ENCODE data around the gene SFTPA1.
"Not testable (repeated sequence)": the region's sequence is repeated elsewhere in the genome, so short reads cannot be mapped to it uniquely, and the experiment has no call there.

The SFTPA1 gene

DNA sequence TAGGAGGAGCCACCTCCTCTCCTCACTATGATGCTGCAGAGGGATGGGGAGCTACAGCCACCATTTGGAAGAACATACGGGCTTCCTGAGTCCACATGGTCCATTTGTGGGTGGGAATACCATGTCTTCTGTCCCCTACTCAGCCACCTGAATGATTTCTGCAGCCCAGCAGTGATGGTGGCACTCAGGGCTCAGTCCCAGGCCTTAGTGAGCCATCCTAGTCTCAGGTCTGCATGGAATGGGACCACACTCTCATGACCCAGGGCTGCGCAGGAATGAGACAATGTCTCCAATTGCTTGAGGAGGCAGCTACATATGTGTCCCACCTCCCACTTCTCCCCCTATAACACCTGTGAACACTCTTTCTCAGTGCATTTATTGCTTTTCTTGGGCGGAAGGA lies 4.8 kb downstream of the SFTPA1 start:
- TF ChIP-seq, protein P1, sequence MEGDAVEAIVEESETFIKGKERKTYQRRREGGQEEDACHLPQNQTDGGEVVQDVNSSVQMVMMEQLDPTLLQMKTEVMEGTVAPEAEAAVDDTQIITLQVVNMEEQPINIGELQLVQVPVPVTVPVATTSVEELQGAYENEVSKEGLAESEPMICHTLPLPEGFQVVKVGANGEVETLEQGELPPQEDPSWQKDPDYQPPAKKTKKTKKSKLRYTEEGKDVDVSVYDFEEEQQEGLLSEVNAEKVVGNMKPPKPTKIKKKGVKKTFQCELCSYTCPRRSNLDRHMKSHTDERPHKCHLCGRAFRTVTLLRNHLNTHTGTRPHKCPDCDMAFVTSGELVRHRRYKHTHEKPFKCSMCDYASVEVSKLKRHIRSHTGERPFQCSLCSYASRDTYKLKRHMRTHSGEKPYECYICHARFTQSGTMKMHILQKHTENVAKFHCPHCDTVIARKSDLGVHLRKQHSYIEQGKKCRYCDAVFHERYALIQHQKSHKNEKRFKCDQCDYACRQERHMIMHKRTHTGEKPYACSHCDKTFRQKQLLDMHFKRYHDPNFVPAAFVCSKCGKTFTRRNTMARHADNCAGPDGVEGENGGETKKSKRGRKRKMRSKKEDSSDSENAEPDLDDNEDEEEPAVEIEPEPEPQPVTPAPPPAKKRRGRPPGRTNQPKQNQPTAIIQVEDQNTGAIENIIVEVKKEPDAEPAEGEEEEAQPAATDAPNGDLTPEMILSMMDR (IDR thresholded peaks at IDR 0.05; ENCODE audit: insufficient read depth, low read depth, low read length, missing control alignments): no peak
- DNase-seq (ENCODE audit: low read depth): no peak
- no peak overlapping the region for H3K4me3 ChIP-seq (ENCODE audit: low read depth, low read length)

DNA sequence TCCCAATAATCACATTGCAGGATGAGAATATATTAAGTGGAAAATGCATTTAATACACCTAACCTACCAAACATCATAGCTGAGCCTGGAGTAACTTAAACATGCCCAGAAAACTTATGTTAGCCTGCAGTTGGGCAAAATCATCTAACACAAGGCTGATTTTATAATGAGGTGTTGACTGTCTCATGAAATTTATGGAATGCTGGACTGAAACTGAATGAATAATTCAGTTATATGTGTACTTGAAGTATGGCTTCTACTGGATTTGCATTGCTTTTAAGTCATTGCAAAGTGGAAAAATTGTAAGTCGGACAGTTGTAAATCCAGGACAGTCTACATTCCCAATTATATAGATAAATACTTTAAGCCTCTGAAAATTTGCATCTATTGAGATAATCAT lies 5.4 kb downstream of the SFTPA1 start:
- no peak for DNase-seq (ENCODE audit: low read depth)
- TF ChIP-seq, protein P1 (IDR thresholded peaks at IDR 0.05; ENCODE audit: insufficient read depth, low read depth, low read length, missing control alignments): no peak
- no peak overlapping the region for H3K4me3 ChIP-seq (ENCODE audit: low read depth, low read length)

DNA sequence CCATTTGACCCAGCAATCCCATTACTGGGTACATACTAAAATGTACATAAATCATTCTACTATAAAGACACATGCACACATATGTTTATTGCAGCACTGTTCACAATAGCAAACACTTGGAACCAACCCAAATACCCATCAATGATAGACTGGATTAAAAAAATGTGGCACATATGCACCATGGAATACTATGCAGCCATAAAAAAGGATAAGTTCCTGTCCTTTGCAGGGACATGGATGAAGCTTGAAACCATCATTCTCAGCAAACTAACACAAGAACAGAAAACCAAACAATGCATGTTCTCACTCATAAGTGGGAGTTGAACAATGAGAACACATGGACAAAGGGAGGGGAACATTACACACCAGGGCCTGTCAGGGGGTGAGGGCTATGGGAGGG lies 12.9 kb downstream of the SFTPA1 start:
- DNase-seq (ENCODE audit: low read depth): not testable (repeated sequence)

DNA sequence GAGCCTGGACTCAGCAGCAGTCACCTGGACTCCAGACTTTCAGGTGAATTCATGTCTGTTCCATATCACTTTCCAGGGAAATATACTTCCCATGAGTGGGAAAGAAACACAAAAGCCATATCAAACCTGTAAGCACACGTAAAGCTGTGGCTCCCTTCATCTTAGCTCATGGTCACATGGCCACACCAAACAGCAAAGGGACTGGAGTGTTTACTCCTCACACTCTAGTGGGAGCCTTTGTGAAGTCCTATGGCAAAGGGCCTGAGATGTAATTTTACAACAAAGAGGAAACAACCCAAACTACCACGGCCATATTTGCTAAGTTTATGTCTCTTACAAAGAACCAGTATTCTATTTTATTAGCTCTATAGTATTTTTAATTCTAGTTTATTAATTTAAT lies 16.3 kb downstream of the SFTPA1 start:
- H3K4me3 ChIP-seq (ENCODE audit: low read depth, low read length): no peak overlapping the region
- DNase-seq (ENCODE audit: low read depth): no peak
- TF ChIP-seq, protein P1 (IDR thresholded peaks at IDR 0.05; ENCODE audit: insufficient read depth, low read depth, low read length, missing control alignments): no peak

More for the DNA sequence above, 12.9 kb downstream of the SFTPA1 start:
- H3K4me3 ChIP-seq (ENCODE audit: low read depth, low read length): not testable (repeated sequence)

DNA sequence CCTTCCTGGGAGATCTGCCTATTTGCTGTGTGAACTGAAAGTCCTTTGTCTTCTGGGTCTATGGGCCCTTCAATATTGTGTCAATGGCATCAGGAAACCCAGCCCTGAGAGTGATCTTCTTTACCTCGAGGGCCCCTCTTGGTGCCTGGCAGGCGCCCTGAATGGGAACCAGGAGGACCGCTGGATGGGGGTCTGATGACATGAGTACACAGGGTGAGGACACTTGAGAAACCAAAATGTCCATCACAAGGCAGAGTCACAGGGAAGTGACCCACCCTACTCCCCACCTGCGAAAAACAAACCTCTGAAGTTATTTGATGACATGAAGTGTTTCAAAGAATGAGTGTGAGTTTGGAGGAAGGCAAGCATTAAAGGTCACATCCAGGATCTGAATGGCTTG lies 17.3 kb downstream of the SFTPA1 start:
- no peak overlapping the region for H3K4me3 ChIP-seq (ENCODE audit: low read depth, low read length)
- TF ChIP-seq, protein P1 (IDR thresholded peaks at IDR 0.05; ENCODE audit: insufficient read depth, low read depth, low read length, missing control alignments): no peak
- no peak for DNase-seq (ENCODE audit: low read depth)

DNA sequence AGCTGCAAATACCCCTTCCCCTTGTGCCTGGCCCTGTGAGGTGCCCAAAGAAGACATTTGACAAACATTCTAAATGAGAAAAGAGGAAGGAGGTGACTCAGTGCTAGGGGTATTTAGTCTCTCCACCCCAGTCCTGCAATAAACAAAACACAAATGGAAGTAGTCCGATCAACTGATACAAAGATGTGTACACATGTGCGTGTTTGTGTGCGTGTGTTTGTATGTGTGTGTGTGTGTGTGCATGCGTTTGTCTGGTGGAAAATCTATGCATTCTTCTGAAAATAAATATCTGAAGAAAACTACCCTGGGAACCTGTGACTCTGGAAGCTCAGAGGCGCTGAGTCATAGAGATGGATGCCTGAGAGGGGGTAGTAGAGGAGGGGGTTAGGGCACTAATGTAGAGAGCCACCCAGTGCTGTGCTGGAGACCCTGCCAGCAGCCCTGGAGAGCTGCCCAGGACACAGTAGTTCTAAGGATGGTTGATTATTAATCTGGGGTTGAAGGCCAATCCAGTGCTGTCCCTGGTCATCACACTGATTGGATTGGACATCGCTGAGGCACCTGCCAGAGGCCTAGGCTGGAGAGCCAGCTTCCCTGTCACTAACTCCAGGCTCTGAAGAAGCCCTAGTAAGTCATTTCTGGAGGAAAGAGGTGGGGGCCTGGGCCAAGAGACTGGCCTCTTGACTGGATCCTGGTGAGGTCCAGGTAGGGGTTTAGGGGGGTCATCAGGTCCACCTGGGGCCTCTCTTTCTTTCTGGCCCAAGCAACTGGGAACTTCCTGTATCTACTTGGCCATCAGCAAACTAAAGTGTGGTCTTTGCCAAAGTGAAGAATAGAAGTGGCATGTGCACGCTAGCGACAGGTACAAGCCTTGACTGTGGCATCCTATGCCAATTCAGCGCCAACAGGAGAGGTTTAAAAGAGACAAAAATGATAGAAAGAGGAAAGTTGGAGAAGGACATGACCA lies 18.5 kb downstream of the SFTPA1 start:
- TF ChIP-seq, protein P1 (IDR thresholded peaks at IDR 0.05; ENCODE audit: insufficient read depth, low read depth, low read length, missing control alignments): no peak
- DNase-seq (ENCODE audit: low read depth): no peak
- no peak overlapping the region for H3K4me3 ChIP-seq (ENCODE audit: low read depth, low read length)

DNA sequence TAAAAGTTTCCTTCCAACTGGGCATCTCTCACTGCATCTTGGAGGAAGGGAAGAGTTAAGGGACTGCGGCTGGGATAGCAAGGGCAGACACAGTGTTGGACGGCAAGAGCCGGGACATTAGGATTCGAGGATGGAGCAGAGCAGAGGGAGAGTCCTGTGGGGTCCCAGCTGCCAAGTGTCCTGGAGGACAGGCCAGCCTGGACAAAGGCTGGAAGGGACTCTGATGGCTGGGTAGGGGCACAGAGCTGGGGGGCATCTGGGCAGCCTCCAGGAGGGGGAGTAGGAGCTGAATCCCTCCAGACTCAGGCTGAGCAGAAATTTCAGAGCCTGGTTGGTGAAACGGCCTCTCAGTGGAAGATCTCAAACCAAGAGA lies 19.2 kb downstream of the SFTPA1 start:
- TF ChIP-seq, protein P1 (IDR thresholded peaks at IDR 0.05; ENCODE audit: insufficient read depth, low read depth, low read length, missing control alignments): no peak
- DNase-seq (ENCODE audit: low read depth): no peak
- H3K4me3 ChIP-seq (ENCODE audit: low read depth, low read length): no peak overlapping the region

DNA sequence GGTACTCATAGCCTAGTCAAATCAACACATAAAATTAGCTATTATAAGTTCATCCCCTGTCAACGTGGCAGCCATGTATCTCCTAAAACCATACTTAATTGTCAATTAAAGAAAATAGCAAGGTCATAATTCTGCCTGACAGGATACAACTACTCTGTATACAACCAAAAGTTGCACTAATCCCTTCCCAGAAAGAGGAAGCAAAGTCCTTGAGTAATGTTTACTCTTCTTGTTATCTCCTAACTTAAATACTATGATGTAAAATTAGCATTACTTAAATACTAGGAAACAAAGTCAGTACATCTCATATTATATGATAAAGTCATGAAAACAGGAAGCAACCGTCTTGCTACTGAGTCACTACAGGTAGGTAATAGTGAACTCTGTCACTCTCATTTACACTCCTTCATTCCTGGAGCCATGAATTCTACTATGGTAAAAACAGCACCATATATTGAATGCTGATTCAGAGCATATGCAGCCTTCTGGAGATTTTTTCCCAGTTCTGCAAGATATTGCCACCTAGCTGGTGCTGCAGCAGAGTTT lies 26.0 kb downstream of the SFTPA1 start:
- not testable (repeated sequence) for DNase-seq (ENCODE audit: low read depth); H3K4me3 ChIP-seq (ENCODE audit: low read depth, low read length)
